CD4-positive, alpha-beta T cell treated with Interleukin-10 for 1 hour (primary cell): Measurements from ENCODE around the gene HDAC4.

Experiments
- DNase-seq: peaks from one replicate; pipeline ENCODE4 v3.0.0-alpha.2; 2020

HDAC4 gene

GRCh38 chr2:239160226-239161143, 240.3 kb downstream of the HDAC4 start:
- no peak for DNase-seq

- no peak for DNase-seq
These were observed 241.3 kb downstream of the HDAC4 start for GRCh38 chr2:239159476-239159911.

- DNase-seq = no peak
These were observed 242.0 kb downstream of the HDAC4 start for GRCh38 chr2:239158641-239159475.

GRCh38 chr2:239157771-239158170, 243.0 kb downstream of the HDAC4 start:
- DNase-seq = no peak

DNA sequence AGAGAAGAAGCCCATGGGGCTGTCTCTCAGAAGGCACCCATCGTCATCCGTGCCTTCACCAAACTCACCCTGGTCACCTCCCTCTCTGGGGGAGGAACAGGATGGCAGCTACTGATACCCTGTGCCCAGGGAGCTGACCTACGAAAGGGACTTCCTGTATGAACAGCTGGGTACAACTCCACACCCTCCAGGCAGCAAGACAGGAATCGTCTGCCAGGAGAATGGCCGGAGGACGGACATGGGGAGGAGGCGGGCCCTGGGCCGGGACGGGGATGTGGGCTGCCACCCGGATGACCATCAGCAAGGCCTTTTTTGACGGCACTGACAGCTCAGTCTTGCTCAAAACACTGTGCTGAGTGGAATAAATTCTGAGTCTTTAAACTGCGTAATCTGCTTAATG, 243.6 kb downstream of the HDAC4 start:
- DNase-seq = no peak

- DNase-seq = no peak
These were observed 244.1 kb downstream of the HDAC4 start for GRCh38 chr2:239156516-239157265.

DNA sequence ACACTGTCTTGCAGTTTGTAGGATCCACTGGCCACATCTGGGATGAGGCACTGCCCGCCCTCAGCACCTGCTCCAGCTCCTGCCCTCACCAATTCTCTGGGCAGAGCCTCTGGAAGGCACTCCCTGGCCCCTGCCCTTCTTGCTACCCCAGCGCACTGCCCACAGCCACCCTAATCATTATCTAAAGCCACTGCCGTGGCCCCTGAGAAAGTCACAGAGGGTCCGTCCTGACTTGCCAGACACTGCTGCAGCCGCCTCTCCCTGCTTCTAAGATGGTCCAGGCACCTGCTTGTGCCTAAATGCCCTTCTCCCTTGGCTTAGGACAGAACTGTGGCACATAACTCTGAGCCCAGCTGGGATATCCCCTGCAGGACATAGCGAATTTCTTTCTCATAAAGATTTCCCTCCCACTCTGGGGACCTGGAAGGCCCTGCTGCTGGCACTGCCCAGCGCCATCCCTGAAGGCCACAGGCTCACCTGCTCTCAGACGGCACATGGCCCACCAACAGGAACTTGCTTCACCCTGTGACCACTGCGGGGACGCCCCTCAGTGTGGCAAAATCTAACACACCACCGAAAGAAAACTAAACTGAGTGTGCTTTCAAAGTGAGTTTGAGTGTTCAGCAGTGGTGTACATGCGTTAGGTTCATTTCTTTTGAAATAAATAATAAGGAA, 244.9 kb downstream of the HDAC4 start:
- no peak for DNase-seq

- DNase-seq = no peak
These were observed 245.6 kb downstream of the HDAC4 start for GRCh38 chr2:239154971-239155805.

DNA sequence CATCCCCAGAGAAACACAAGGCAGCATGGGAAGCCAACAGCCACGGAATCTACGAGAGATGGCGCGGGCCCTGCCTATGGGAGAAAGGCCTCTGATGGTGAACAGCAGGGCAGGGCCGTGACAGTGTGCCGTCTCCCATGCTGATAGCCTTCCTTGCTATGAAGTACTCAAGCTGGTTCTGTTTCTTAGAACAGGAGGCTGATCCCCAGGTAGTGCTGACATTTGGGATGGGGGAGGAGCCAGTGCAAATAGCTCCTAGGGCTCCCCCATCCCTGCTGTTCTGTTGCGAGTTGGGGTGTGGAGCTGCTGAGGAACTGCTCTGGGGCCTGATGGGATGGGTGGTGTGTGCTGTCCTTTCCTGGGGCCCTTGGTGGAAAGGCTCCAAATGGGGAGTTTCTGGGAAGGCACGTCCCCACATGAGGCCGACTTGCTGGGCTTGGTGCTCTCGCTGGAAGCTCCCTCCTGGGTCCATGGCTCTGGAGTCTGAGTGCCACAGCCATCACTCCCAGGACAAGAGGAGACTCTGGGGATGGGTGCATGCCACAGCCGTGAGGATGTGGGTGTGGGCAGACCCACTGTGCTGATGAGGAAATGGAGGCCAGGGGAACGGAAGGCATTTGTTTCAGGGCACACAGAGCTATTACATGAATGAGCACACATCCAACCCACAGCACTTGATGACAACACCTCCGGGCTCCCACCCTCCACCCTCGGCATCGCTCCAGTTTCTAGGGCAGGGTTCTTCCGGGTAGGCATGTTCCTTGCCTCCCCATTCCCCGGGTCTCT, 246.8 kb downstream of the HDAC4 start:
- no peak for DNase-seq

DNA sequence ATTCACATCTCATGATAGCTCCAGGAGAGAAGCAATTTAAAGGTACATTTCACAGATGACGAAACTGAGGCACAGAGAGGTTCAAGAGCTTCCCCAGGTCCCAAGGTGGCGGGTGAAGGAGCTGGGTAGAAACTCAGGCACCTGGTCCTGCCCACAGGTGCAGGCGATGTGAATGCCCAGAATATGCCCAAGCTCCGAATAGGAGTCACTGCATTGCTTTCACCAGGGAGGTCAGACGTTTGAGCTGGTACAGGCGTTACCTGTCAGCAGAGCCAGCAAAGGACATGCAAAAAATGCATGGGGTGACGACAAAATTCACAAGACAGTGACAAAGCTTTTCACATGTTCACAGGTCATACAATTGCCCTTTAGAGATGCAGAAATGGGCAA, 247.9 kb downstream of the HDAC4 start:
- no peak for DNase-seq

GRCh38 chr2:239152239-239152915, 248.4 kb downstream of the HDAC4 start:
- no peak for DNase-seq

GRCh38 chr2:239151201-239152131, 249.4 kb downstream of the HDAC4 start:
- no peak for DNase-seq

DNA sequence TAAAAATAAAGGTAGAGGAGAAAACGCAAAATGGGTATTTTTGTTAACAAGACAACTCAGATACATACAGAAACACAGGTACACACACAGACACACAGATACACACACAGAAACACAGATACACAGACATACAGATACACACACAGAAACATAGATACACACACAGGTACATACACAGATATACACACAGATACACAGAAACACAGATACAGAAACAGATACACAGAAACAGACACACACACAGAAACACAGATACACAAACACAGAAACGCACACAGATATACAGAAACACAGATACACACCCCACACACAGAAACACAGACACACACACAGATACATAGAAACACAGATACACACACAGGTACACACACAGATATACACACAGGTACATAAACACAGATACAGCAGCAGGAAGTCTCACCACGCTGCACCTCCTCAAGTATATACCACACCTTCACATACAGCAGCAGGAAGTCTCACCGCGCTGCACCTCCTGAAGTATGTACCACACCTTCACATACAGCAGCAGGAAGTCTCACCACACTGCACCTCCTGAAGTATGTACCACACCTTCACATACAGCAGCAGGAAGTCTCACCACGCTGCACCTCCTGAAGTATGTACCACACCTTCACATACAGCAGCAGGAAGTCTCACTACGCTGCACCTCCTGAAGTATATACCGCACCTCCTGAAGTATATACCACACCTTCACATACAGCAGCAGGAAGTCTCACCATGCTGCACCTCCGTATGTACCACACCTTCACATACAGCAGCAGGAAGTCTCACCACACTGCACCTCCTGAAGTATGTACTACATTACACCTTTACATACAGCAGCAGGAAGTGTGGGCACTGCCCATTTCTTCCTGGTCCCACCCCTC, 250.5 kb downstream of the HDAC4 start:
- peak; percentile 48 for DNase-seq

DNA sequence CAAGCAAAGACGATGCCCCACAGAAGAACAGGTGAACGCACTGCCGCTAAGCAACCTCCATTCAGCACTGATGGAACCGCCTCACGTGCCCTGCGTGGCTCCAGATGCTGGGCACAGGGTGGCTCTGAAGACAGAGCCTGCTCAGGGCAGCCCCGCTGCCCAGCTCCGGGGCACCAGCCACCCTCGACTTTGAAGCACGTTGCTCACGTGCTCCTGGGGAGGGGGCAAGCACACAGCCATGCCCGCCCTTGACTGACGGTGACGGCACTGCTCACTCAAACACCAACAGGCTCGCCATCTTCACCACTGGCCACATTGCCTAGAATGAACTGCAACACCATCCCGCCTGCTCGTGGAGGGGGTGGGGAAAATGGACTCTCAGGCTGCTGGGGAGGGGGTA, 251.3 kb downstream of the HDAC4 start:
- no peak for DNase-seq

- no peak for DNase-seq
These were observed 252.2 kb downstream of the HDAC4 start for GRCh38 chr2:239148495-239149200.

DNA sequence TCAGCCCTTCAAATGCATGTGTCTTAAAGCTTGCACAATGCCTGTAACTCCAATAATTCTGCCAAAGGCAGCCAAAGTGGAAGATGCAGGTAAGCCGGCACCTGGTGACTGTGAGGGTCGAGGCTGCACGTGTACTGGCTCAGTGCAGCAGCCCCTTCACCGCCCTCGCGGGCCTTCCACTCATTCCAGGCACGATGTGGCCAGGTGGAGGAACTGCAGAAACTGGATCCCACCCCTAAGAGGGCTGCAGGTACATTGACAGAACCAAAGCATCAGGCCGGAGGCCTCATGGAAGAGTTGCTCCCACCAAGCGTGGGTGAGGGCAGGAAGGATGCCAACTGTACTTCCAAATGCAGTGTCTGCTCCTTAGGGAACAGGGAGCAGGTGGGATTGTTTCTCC, 253.4 kb downstream of the HDAC4 start:
- DNase-seq = no peak

GRCh38 chr2:239146741-239147181, 254.1 kb downstream of the HDAC4 start:
- no peak for DNase-seq
